ENCODE results near the gene PCK1. TPM values are rescaled to one million over a fixed set of nuclear protein-coding genes. Genes with fewer than 3 reads are reported as not detected.

The PCK1 gene
- total and polyA plus RNA-seq, 2 of the 13 experiments (the other 11 are each of a cell fraction or from before 2014, with no cell fraction given): 6.5 to 12.6 TPM

GRCh38 chr20:57560554-57561355 is at the start of gene PCK1 (continued):
- TF ChIP-seq ZNF407 (CRISPR knock-in tag; IDR thresholded peaks at IDR 0.05; ENCODE audit: not compliant biosample characterization) (peak; percentile 47), ZNF430 (CRISPR knock-in tag; IDR thresholded peaks at IDR 0.05) (peak; percentile 95; the same call in 1 of the 2 replicates), ZNF790 (CRISPR knock-in tag; IDR thresholded peaks at IDR 0.05; ENCODE audit: borderline replicate concordance) (0 out of 2 replicates have a peak, but pooled peaks have one; percentile 18), KAT2B (IDR thresholded peaks at IDR 0.05; ENCODE audit: borderline replicate concordance, low read depth, low read length) (0 out of 2 replicates have a peak, but pooled peaks have one; percentile 28), TFDP1 (CRISPR knock-in tag; IDR thresholded peaks at IDR 0.05; ENCODE audit: borderline replicate concordance) (peak; percentile 66; the same call in 1 of the 2 replicates), ZFP82 (CRISPR knock-in tag; IDR thresholded peaks at IDR 0.05; ENCODE audit: borderline replicate concordance) (no peak; the same call in 1 of the 2 replicates), FUBP1 (CRISPR knock-in tag; IDR thresholded peaks at IDR 0.05; ENCODE audit: borderline replicate concordance) (peak; percentile 39; the same call in 1 of the 2 replicates), NFRKB (IDR thresholded peaks at IDR 0.05) (no peak), ZNF205 (CRISPR knock-in tag; IDR thresholded peaks at IDR 0.05) (peak; percentile 45; the same call in 1 of the 2 replicates)
